ENCODE measurements around the gene EYA2. TPM values are rescaled to one million over a fixed set of nuclear protein-coding genes. Genes with fewer than 3 reads are reported as not detected.

EYA2 gene
- total RNA-seq, 2 donors from 2014 or later, result not detected

DNA sequence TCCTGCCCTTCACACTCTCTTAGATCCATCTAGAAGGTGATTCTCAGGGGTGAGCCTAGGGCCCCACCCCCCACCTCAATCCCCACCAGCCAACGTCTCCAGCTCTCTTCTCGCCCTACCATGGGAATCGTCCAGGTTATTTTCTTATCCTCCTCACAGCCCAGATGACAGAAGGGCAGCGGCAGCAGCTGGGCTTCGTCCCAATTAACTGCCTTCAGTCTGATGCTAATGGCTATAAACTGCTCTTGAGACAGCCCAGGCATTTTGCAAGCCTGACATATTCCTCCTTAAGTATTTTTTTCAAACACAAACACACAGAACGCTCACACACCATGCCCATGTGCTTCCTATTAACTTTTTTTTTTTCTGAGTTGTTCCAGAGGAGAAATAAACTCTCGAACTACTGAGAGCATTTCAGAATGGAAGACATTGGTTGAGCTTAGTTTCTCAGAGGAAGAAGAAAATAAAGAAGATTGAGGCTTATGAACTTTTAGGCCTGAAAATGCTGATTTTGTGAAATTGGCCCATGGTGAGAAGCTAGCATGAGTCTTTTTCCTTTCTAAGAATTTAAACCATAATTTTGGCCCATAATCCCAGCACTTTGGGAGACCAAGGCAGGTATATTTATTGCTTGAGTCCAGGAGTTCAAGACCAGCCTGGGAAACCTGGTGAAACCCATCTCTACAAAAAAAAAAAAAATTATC is 124.6 kb downstream of the EYA2 start:
- ATAC-seq, result no peak
- Mint-ChIP-seq H3K27ac (no peak overlapping the region), H3K9me3 (no peaks in the 10 kb centered on the region), H3K36me3 (no peaks in the 10 kb centered on the region)
- DNase-seq (ENCODE audit: low spot score in 2 of 2), result no peak

DNA sequence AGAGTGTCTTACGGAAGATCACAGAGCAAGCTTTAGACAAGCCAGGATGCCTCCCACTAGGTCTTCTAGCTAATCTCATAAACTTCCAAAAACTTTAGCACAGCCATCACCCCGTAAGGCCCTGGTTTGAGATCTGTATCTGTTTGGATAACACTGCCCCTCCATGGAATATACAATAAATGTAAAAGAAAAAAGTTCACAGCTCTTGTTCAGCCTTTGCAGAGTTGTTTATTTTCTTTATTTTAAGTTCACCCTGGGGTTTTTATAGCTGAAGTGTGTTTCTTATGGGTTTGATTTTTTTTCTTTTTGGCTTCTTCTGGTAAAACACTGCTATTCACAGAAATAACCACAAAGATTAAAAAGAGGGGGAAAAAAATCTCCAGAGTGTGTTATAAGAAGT is 125.6 kb downstream of the EYA2 start:
- DNase-seq (ENCODE audit: low spot score in 2 of 2) (no peak), ATAC-seq (no peak)
- Mint-ChIP-seq H3K9me3 (no peaks in the 10 kb centered on the region), H3K27ac (no peak overlapping the region), H3K36me3 (no peaks in the 10 kb centered on the region)

DNA sequence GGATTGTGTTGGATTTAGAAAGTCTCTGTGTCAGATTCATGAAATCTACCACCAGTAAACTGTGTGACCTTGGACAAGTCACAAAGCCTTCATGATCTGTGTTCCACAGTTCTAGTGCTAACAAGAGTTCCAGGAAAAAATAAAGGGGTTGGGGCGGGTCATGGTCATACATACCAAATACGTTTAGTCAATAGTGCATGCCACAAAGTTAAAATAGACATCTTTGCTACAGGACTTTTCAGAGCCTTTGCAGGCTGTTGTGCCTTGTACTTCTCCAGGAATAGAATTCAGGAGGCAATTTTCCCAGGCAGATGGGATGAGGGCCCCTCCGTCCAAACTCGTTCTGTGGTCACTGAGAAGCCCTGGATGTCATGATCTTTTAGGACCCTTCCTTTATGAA is 127.2 kb downstream of the EYA2 start:
- DNase-seq (ENCODE audit: low spot score in 2 of 2) (no peak), ATAC-seq (no peak)
- no peaks in the 10 kb centered on the region for H3K36me3 Mint-ChIP-seq
- no peaks in the 10 kb centered on the region for H3K9me3 Mint-ChIP-seq
- no peak overlapping the region for H3K27ac Mint-ChIP-seq

DNA sequence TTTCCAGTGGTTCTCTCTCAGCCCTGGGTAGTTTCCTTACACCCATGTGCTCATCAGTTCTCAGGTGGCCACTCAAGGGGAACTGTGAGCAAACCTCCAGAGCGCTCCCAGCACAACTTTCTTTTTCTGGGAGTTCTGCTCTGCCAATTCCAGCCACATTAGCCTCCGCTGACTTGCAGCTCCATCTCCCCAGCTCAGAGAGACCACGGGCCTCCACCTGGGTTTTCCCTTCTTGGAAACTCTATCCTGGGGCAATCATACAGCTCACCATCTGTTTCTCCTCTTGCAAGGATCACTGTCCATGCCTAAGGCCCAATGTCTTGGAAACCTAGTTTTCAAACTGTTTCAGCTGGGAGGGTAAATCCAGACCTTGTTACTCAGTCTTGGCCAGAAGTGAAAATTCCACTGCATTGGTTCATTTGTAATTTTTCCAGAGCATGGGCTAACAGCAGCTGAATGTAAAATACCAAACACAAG is 129.9 kb downstream of the EYA2 start:
- ATAC-seq (no peak), DNase-seq (ENCODE audit: low spot score in 2 of 2) (no peak)
- Mint-ChIP-seq H3K27ac (no peak overlapping the region), H3K36me3 (no peaks in the 10 kb centered on the region), H3K9me3 (peaks cover 3 to 5% of the 10 kb centered on the region in 2 donors)

GRCh38 chr20:47027042-47027441 is 132.4 kb downstream of the EYA2 start:
- H3K9me3 Mint-ChIP-seq, result peaks cover 3 to 7% of the 10 kb centered on the region in 2 donors
- DNase-seq (ENCODE audit: low spot score in 2 of 2) (no peak), ATAC-seq (no peak)
- no peak overlapping the region for H3K27ac Mint-ChIP-seq
- no peaks in the 10 kb centered on the region for H3K36me3 Mint-ChIP-seq

DNA sequence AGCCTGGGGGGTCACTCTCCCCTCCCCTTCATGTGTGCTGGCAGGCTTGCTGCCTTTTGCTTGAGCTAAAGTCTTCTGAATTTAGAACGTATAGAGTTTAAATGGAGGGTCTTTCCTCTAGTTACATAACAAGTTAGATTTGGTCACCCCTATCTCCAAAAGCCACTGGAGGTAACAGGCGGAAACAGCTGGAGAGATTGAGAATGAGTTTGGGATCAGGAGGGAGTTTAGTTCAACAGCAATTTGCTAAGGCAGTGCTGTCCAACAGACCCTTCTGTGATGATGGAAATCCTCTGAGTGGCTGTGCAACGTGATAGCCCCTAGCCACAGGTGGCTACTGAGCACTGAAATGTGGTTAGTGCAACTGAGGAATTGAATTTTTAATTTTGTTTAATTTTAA is 132.8 kb downstream of the EYA2 start:
- peaks cover 3 to 7% of the 10 kb centered on the region in 2 donors for H3K9me3 Mint-ChIP-seq
- no peak overlapping the region for H3K27ac Mint-ChIP-seq
- no peaks in the 10 kb centered on the region for H3K36me3 Mint-ChIP-seq
- ATAC-seq (no peak), DNase-seq (ENCODE audit: low spot score in 2 of 2) (no peak)

DNA sequence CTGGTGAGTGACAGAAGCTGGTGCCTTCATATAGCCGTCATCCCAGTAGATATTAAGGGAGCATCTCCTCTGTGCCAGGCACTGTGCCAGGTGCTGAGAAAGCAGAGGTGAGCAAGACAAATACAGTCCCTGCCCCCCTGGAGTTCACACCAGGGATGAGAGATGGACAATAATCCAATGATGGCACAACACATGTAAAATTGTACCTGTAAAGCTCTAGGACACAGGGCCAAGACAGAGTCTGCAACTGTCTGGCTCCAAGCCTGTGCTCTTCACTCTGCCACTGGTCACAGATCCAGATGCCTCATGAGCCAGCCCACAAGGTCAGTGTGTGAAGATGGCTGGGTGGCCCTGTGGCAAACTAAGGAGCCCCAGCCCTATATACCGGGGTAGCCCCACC is 133.8 kb downstream of the EYA2 start:
- Mint-ChIP-seq H3K9me3 (peaks cover 3 to 7% of the 10 kb centered on the region in 2 donors), H3K36me3 (no peaks in the 10 kb centered on the region), H3K27ac (no peak overlapping the region)
- DNase-seq (ENCODE audit: low spot score in 2 of 2), result no peak
- no peak for ATAC-seq

GRCh38 chr20:47029845-47030244 is 135.2 kb downstream of the EYA2 start:
- no peak overlapping the region for H3K27ac Mint-ChIP-seq
- DNase-seq (ENCODE audit: low spot score in 2 of 2) (no peak), ATAC-seq (no peak)
- no peaks in the 10 kb centered on the region for H3K36me3 Mint-ChIP-seq
- H3K9me3 Mint-ChIP-seq, result peaks cover 3 to 7% of the 10 kb centered on the region in 2 donors

DNA sequence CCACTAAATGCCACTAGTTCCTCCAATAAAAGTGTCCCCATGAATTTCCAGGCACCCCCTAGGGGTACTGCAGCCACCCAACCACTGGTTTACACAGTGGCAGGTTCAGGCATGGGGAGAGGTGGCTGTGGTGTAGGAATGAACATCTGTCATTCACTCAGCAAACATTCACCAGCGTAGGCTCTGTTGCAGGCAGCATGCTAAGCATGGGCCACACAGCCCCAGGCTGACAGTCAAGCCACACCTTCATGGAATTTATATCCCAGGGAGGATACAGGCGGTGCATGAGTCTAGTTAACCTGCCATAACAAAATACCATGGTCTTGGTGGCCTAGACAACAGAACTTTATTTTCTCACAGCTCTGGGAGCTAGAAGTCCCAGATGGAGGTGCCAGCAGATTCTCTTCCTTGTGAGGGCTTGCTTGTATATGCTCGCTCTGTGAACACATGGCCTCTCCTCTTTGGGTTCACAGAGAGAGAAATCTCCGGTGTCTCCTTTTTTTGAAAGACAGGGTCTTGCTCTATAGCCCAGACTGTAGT is 135.7 kb downstream of the EYA2 start:
- no peak overlapping the region for H3K27ac Mint-ChIP-seq
- no peak for ATAC-seq
- H3K9me3 Mint-ChIP-seq, result peaks cover 3 to 7% of the 10 kb centered on the region in 2 donors
- DNase-seq (ENCODE audit: low spot score in 2 of 2), result no peak
- H3K36me3 Mint-ChIP-seq, result no peaks in the 10 kb centered on the region

GRCh38 chr20:47031004-47031403 is 136.4 kb downstream of the EYA2 start:
- DNase-seq (ENCODE audit: low spot score in 2 of 2), result no peak
- H3K36me3 Mint-ChIP-seq, result no peaks in the 10 kb centered on the region
- no peak for ATAC-seq
- no peak overlapping the region for H3K27ac Mint-ChIP-seq
- H3K9me3 Mint-ChIP-seq, result peaks cover 3 to 7% of the 10 kb centered on the region in 2 donors

GRCh38 chr20:47031821-47032220 is 137.2 kb downstream of the EYA2 start:
- ATAC-seq (no peak), DNase-seq (ENCODE audit: low spot score in 2 of 2) (no peak)
- Mint-ChIP-seq H3K27ac (no peak overlapping the region), H3K9me3 (peaks cover 3 to 7% of the 10 kb centered on the region in 2 donors), H3K36me3 (no peaks in the 10 kb centered on the region)

GRCh38 chr20:47032933-47033578 is 138.4 kb downstream of the EYA2 start:
- ATAC-seq, result no peak
- H3K9me3 Mint-ChIP-seq, result peaks cover 0 to 7% of the 10 kb centered on the region in 2 donors
- no peaks in the 10 kb centered on the region for H3K36me3 Mint-ChIP-seq
- H3K27ac Mint-ChIP-seq, result no peak overlapping the region
- DNase-seq (ENCODE audit: low spot score in 2 of 2), result no peak

GRCh38 chr20:47033665-47034064 is 139.0 kb downstream of the EYA2 start:
- peaks cover 0 to 7% of the 10 kb centered on the region in 2 donors for H3K9me3 Mint-ChIP-seq
- DNase-seq (ENCODE audit: low spot score in 2 of 2), result no peak
- H3K27ac Mint-ChIP-seq, result no peak overlapping the region
- no peaks in the 10 kb centered on the region for H3K36me3 Mint-ChIP-seq
- ATAC-seq, result no peak

GRCh38 chr20:47035026-47035590 is 140.5 kb downstream of the EYA2 start:
- Mint-ChIP-seq H3K36me3 (no peaks in the 10 kb centered on the region), H3K27ac (no peak overlapping the region), H3K9me3 (no peaks in the 10 kb centered on the region)
- no peak for DNase-seq (ENCODE audit: low spot score in 2 of 2)
- no peak for ATAC-seq

- H3K9me3 Mint-ChIP-seq, result no peaks in the 10 kb centered on the region
- H3K27ac Mint-ChIP-seq, result no peak overlapping the region
- DNase-seq (ENCODE audit: low spot score in 2 of 2), result no peak
- ATAC-seq, result no peak
- H3K36me3 Mint-ChIP-seq, result no peaks in the 10 kb centered on the region
These were observed 141.6 kb downstream of the EYA2 start for GRCh38 chr20:47036091-47036870.

- DNase-seq (ENCODE audit: low spot score in 2 of 2), result no peak
- no peak for ATAC-seq
- Mint-ChIP-seq H3K9me3 (no peaks in the 10 kb centered on the region), H3K27ac (peak overlapping the region in 1 of 2 donors; percentile 48), H3K36me3 (no peaks in the 10 kb centered on the region)
These were observed 144.2 kb downstream of the EYA2 start for GRCh38 chr20:47038566-47039560.
